H9 (cell line): ENCODE data around the gene TMEM239. TPM values are rescaled to one million over a fixed set of nuclear protein-coding genes. Genes with fewer than 3 reads are reported as not detected.
A peak's percentile ranks its signal among the peaks of the same experiment; 100 is the strongest.

ENCODE experiments used
- DNase-seq: peaks from one replicate; pipeline ENCODE4 v3.0.0-alpha.2; 2017
- H2AFZ ChIP-seq: one replicate; pipeline ENCODE4 v1.6.1; 2013; ENCODE audit warnings: mild to moderate bottlenecking, low read length, control low read depth, moderate library complexity
- H2AK5ac ChIP-seq: 2 replicates; pipeline ENCODE4 v1.6.1; 2013; ENCODE audit warnings: low read length, control low read depth, mixed read lengths; ENCODE audit not compliant: insufficient read length
- H2BK120ac ChIP-seq: one replicate; pipeline ENCODE4 v1.6.1; 2013; ENCODE audit warnings: low read depth, mild to moderate bottlenecking, low read length, control low read depth, inconsistent platforms; ENCODE audit not compliant: poor library complexity, severe bottlenecking
- H2BK12ac ChIP-seq: 2 replicates; pipeline ENCODE4 v1.6.1; 2013; ENCODE audit warnings: low read length, control low read depth, mixed read lengths, low read depth; ENCODE audit not compliant: insufficient read length
- H2BK15ac ChIP-seq: 2 replicates; pipeline ENCODE4 v1.6.1; 2013; ENCODE audit warnings: low read depth, low read length, control low read depth
- H2BK20ac ChIP-seq: one replicate; pipeline ENCODE4 v1.6.1; 2013; ENCODE audit warnings: low read depth, mild to moderate bottlenecking, low read length, control low read depth, inconsistent platforms; ENCODE audit not compliant: poor library complexity, severe bottlenecking
- H2BK5ac ChIP-seq: 2 replicates; pipeline ENCODE4 v1.6.1; 2013; ENCODE audit warnings: low read length, control low read depth, mixed read lengths; ENCODE audit not compliant: insufficient read length
- H3K14ac ChIP-seq: 2 replicates; pipeline ENCODE4 v1.6.1; 2013; ENCODE audit warnings: low read length, control low read depth; ENCODE audit not compliant: insufficient read depth
- H3K18ac ChIP-seq: 2 replicates; pipeline ENCODE4 v1.6.1; 2013; ENCODE audit warnings: low read depth, mild to moderate bottlenecking, mixed read lengths, low read length, control low read depth; ENCODE audit not compliant: insufficient read length
- H3K23ac ChIP-seq: 2 replicates; pipeline ENCODE4 v1.6.1; 2013; ENCODE audit warnings: low read length, control low read depth, mixed read lengths, low read depth; ENCODE audit not compliant: insufficient read length
- H3K23me2 ChIP-seq: 2 replicates; pipeline ENCODE4 v1.6.1; 2013; ENCODE audit warnings: low read depth, mild to moderate bottlenecking, mixed read lengths, low read length, control low read depth; ENCODE audit not compliant: insufficient read length, poor library complexity, severe bottlenecking
- H3K27ac ChIP-seq: 2 replicates; pipeline ENCODE4 v1.5.1; 2013; ENCODE audit warnings: low read length, control low read depth, mixed read lengths, low read depth; ENCODE audit not compliant: insufficient read length
- H3K27me3 ChIP-seq: 2 replicates; pipeline ENCODE4 v1.6.1; 2013; ENCODE audit warnings: low read length, control low read depth, inconsistent platforms; ENCODE audit not compliant: insufficient read depth
- H3K4ac ChIP-seq: 2 replicates; pipeline ENCODE4 v1.6.1; 2013; ENCODE audit warnings: low read depth, mild to moderate bottlenecking, control low read depth, inconsistent platforms, low read length, moderate library complexity
- H3K4me1 ChIP-seq: 2 replicates; pipeline ENCODE4 v1.6.1; 2013; ENCODE audit warnings: low read length, control low read depth, inconsistent platforms; ENCODE audit not compliant: insufficient read depth
- H3K4me2 ChIP-seq: 2 replicates; pipeline ENCODE4 v1.6.1; 2013; ENCODE audit warnings: low read length, control low read depth, mixed read lengths; ENCODE audit not compliant: insufficient read length, insufficient read depth
- H3K56ac ChIP-seq: 2 replicates; pipeline ENCODE4 v1.6.1; 2013; ENCODE audit warnings: low read depth, mild to moderate bottlenecking, mixed read lengths, low read length, control low read depth; ENCODE audit not compliant: insufficient read length
- H3K79me1 ChIP-seq: 2 replicates; pipeline ENCODE4 v1.6.1; 2013; ENCODE audit warnings: low read depth, mild to moderate bottlenecking, moderate library complexity, low read length, control low read depth, inconsistent platforms; ENCODE audit not compliant: insufficient read depth, poor library complexity, severe bottlenecking
- H3K79me2 ChIP-seq: 2 replicates; pipeline ENCODE4 v1.6.1; 2013; ENCODE audit warnings: low read length, control low read depth, inconsistent platforms; ENCODE audit not compliant: insufficient read depth
- H3K9ac ChIP-seq: 2 replicates; pipeline ENCODE4 v1.6.1; 2013; ENCODE audit warnings: low read length, control low read depth, mixed read lengths; ENCODE audit not compliant: insufficient read length; ENCODE audit errors: extremely low read depth
- H3K9me3 ChIP-seq: one replicate; pipeline ENCODE4 v1.6.1; 2013; ENCODE audit warnings: low read depth, low read length, inconsistent platforms; ENCODE audit not compliant: control insufficient read depth
- H3T11ph ChIP-seq: one replicate; pipeline ENCODE4 v1.6.1; 2013; ENCODE audit warnings: mild to moderate bottlenecking, low read length, control low read depth, inconsistent platforms
- H4K20me1 ChIP-seq: one replicate; pipeline ENCODE4 v1.6.1; 2013; ENCODE audit not compliant: control insufficient read depth, insufficient read length, insufficient read depth
- H4K5ac ChIP-seq: 2 replicates; pipeline ENCODE4 v1.6.1; 2013; ENCODE audit warnings: low read depth, mild to moderate bottlenecking, mixed read lengths, low read length, control low read depth; ENCODE audit not compliant: insufficient read length
- H4K8ac ChIP-seq: replicated peaks from 2 replicates; pipeline ENCODE4 v1.6.1; 2013; ENCODE audit warnings: low read length, control low read depth, mixed read lengths, low read depth; ENCODE audit not compliant: insufficient read length
- H4K91ac ChIP-seq: 2 replicates; pipeline ENCODE4 v1.6.1; 2013; ENCODE audit warnings: low read depth, mild to moderate bottlenecking, moderate library complexity, mixed read lengths, low read length, control low read depth; ENCODE audit not compliant: insufficient read length
- H3K27ac Mint-ChIP-seq, 3 experiments: 2 replicates in 2 of 3; 3 replicates in 1 of 3; pipeline ENCODE4 v1.8.0; 2020 to 2021; ENCODE audit warnings: mixed read lengths in 3 of 3, mild to moderate bottlenecking in 1 of 3, moderate library complexity in 1 of 3
- H3K27me3 Mint-ChIP-seq: 2 replicates; pipeline ENCODE4 v1.8.0; 2021; ENCODE audit warnings: low read depth, mild to moderate bottlenecking, moderate library complexity, mixed read lengths
- H3K36me3 Mint-ChIP-seq, 3 experiments: 2 replicates in 2 of 3; 3 replicates in 1 of 3; pipeline ENCODE4 v1.8.0; 2020 to 2021; ENCODE audit warnings: low read depth in 3 of 3, mixed read lengths in 3 of 3; ENCODE audit not compliant: insufficient read depth in 1 of 3
- H3K4me1 Mint-ChIP-seq, 2 experiments: 2 replicates each; pipeline ENCODE4 v1.8.0; 2020; ENCODE audit warnings: mixed read lengths in 2 of 2
- H3K4me3 Mint-ChIP-seq, 2 experiments: 2 replicates in 1 of 2; 3 replicates in 1 of 2; pipeline ENCODE4 v1.8.0; 2020 to 2021; ENCODE audit warnings: mild to moderate bottlenecking in 2 of 2, mixed read lengths in 2 of 2, moderate library complexity in 1 of 2
- H3K9me3 Mint-ChIP-seq, 2 experiments: 2 replicates in 1 of 2; 3 replicates in 1 of 2; pipeline ENCODE4 v1.8.0; 2020; ENCODE audit warnings: mild to moderate bottlenecking in 2 of 2, mixed read lengths in 2 of 2, moderate library complexity in 1 of 2
- WGBS: extraction: QIAGEN DNeasy Blood & Tissue Kit; methylation state at CpG from one replicate; pipeline ENCODE4 v1.1.7; 2013; ENCODE audit warnings: missing lambda C conversion rate, low lambda C conversion rate, mixed read lengths; ENCODE audit not compliant: insufficient read length; ENCODE audit errors: extremely low coverage; 5-methylcytosine and 5-hydroxymethylcytosine counted together
- total RNA-seq: library from RNA; stranded (reverse); gene quantifications from 2 replicates; pipeline ENCODE4 v1.2.1, GENCODE V29; 2021
- TF ChIP-seq, protein P1 (sequence below): fragments of 200-600 bp; sonication (generic); conservative IDR thresholded peaks from 3 replicates; pipeline ENCODE4 v1.8.0; 2021; ENCODE audit warnings: antibody characterized with exemption, mild to moderate bottlenecking

TMEM239 gene
- total RNA-seq, 1 experiment from 2014 or later = not detected

DNA sequence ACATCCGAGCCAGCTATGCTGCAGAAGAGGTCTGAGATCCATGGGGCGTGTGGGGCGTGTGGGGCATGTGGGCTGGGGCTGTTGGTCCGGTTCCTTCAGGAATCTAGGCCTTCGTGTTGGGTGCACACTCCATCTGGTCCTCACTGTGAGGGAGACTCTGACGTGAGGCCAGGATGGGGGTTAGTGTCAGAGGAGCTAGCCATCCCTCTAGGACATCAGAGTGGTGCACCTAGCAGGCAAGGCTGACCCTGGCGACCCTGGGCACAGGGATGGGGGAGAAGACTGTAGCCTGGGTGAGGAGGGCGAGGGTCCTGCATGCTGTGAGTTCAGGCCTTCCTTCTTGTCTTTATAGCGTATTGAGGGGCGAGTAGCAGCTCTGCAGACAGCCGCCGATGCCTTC is 48.5 kb downstream of the TMEM239 start:
- H3K27me3 Mint-ChIP-seq = peaks cover 2% of the 10 kb centered on the region; the same call in 1 of the 2 replicates
- H3K36me3 Mint-ChIP-seq = peaks cover 4 to 24% (median 7%) of the 10 kb centered on the region in 3 experiments; a peak in 5 of 7 replicates
- Histone ChIP-seq H2BK5ac (no peak overlapping the region), H3K9me3 (no peaks in the 10 kb centered on the region), H2BK120ac (no peak overlapping the region), H3K79me1 (no peaks in the 10 kb centered on the region), H2BK15ac (no peak overlapping the region), H3K4me1 (no peaks in the 10 kb centered on the region), H3T11ph (no peak overlapping the region), H3K56ac (no peak overlapping the region), H3K27me3 (no peaks in the 10 kb centered on the region), H3K4ac (no peak overlapping the region), H3K4me2 (no peak overlapping the region), H3K27ac (no peak overlapping the region), H4K8ac (no peak overlapping the region), H2AFZ (no peak overlapping the region), H2AK5ac (no peak overlapping the region), H3K23ac (no peak overlapping the region), H3K79me2 (no peaks in the 10 kb centered on the region), H3K14ac (no peak overlapping the region), H2BK12ac (no peak overlapping the region), H3K9ac (no peak overlapping the region), H4K5ac (no peak overlapping the region), H4K91ac (no peak overlapping the region), H3K23me2 (no peaks in the 10 kb centered on the region), H2BK20ac (no peak overlapping the region), H4K20me1 (no peaks in the 10 kb centered on the region), H3K18ac (no peak overlapping the region)
- H3K27ac Mint-ChIP-seq = peak overlapping the region in 2 of 3 experiments; percentile 20 to 61; a peak in 1 of 7 replicates
- DNase-seq = no peak
- H3K4me3 Mint-ChIP-seq = no peak overlapping the region
- TF ChIP-seq, protein P1, sequence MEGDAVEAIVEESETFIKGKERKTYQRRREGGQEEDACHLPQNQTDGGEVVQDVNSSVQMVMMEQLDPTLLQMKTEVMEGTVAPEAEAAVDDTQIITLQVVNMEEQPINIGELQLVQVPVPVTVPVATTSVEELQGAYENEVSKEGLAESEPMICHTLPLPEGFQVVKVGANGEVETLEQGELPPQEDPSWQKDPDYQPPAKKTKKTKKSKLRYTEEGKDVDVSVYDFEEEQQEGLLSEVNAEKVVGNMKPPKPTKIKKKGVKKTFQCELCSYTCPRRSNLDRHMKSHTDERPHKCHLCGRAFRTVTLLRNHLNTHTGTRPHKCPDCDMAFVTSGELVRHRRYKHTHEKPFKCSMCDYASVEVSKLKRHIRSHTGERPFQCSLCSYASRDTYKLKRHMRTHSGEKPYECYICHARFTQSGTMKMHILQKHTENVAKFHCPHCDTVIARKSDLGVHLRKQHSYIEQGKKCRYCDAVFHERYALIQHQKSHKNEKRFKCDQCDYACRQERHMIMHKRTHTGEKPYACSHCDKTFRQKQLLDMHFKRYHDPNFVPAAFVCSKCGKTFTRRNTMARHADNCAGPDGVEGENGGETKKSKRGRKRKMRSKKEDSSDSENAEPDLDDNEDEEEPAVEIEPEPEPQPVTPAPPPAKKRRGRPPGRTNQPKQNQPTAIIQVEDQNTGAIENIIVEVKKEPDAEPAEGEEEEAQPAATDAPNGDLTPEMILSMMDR = no peak
- no peaks in the 10 kb centered on the region for H3K9me3 Mint-ChIP-seq
- no peaks in the 10 kb centered on the region for H3K4me1 Mint-ChIP-seq
- WGBS = no CpG with 5 or more reads among the region's 12 CpGs
